ENCODE data around the gene ARHGAP22. TPM values are rescaled to one million over a fixed set of nuclear protein-coding genes. Genes with fewer than 3 reads are reported as not detected.

ARHGAP22 gene
- total RNA-seq, 1 donor from 2014 or later: 0.82 TPM

DNA sequence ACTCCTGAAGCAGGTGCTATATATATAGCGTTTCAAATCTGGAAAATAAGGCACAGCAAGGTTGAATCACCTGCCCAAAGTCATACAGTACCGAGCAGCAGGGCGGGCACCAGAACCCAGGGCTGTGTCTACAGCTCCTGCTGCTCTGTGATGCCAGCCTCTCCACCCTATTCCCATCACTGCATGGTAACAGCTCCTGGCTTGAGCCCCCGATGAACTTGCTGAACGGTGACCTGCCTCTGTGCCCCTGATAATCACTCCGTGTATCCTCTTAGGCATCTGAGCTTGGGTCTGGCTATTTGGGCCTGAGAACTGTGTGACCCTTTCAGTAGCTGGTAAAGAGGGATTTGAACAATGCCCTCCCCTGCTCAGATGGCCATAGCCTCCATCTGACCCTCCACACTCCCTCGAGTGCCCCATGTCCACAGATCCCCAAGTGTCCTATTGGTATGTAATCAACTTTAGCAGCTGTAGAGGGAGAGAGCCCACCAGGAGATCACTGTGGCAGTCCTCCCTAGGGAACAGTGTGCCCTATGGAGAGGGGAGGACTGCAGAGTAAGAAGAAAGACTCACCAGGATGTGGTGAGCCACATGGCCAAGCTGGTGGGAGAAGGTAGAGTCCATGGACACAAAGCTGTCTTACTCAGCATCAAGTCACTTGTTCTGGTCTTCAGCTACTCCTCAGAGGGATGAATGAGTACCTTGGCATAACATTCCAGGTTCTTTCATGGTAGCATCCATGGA, 1.1 kb upstream of the ARHGAP22 start:
- no peak for DNase-seq
- ChIA-PET POLR2A (interaction anchor here (0.5 to 1.5 kb wide), 5 partner anchors 32 to 53 kb away, joined by 3 to 5 read pairs (median 4); no protein-coding TSS in a partner anchor), CTCF (interaction anchor here (1.3 to 7.6 kb wide), 8 partner anchors 9 to 59 kb away, joined by 3 to 173 read pairs (median 14); no protein-coding TSS in a partner anchor)
- intact Hi-C loops (cut with micrococcal nuclease): loop anchor here (2.0 kb wide), 1 partner anchor 243 kb away; no protein-coding TSS in a partner anchor
- Mint-ChIP-seq H3K27ac (no peak overlapping the region), H3K27me3 (peaks cover 5% of the 10 kb centered on the region), H3K4me1 (peaks cover 35% of the 10 kb centered on the region), H3K9me3 (no peaks in the 10 kb centered on the region), H3K36me3 (ENCODE audit: low read depth) (no peaks in the 10 kb centered on the region), H3K4me3 (no peak overlapping the region)
- ATAC-seq (ENCODE audit: low read depth): no peak
- TF ChIP-seq, protein P1, sequence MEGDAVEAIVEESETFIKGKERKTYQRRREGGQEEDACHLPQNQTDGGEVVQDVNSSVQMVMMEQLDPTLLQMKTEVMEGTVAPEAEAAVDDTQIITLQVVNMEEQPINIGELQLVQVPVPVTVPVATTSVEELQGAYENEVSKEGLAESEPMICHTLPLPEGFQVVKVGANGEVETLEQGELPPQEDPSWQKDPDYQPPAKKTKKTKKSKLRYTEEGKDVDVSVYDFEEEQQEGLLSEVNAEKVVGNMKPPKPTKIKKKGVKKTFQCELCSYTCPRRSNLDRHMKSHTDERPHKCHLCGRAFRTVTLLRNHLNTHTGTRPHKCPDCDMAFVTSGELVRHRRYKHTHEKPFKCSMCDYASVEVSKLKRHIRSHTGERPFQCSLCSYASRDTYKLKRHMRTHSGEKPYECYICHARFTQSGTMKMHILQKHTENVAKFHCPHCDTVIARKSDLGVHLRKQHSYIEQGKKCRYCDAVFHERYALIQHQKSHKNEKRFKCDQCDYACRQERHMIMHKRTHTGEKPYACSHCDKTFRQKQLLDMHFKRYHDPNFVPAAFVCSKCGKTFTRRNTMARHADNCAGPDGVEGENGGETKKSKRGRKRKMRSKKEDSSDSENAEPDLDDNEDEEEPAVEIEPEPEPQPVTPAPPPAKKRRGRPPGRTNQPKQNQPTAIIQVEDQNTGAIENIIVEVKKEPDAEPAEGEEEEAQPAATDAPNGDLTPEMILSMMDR (IDR thresholded peaks at IDR 0.05): no peak

DNA sequence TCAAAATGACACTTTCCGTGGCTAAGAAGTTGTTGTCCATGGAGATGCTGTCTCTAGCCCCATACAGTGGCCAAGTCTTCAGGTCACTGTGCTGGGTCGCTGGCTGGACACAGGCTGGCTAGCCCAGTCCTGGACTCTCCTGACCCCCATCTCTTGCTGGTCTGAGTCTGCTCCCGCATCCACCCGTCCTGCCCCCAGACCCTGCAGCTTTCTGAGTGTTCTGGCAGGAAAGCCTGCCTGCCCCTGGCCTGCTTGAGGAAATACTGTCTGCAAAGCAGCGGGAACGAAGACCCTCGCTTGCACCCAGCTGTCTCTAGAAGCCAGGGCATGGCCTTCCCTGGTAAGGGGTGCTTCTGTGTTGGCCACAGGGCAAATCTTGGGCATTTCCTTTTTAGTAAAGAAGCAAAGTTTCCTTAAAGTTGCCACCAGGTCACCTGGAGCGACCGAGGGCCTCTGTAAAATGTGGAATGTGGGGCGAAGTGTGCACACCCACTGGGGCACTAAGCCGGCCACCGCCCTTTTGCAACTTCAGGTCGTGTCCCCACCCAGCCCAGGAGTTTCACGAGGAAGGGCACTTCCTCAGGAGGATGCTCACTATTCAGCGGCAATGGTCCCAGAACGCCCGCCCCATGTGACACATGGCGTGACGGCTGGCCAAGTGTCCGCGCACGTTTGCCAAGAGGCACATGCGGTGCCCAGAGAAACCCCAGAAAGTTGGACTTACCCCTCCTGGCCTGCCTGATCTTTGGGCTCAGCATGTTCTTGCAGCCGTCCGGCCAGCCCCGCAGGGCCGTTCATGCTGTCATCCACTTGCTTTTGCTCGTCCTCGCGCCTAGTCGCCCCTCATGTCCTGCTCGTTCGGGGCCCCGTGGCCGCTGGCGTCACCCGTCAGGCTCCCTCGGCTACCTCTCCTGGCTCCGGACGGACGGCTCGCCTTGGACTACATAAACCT, 558 bp downstream of the ARHGAP22 start:
- DNase-seq (no peak), ATAC-seq (ENCODE audit: low read depth) (no peak)
- Mint-ChIP-seq H3K4me1 (peaks cover 34% of the 10 kb centered on the region), H3K4me3 (peak overlapping the region; percentile 82), H3K27me3 (peaks cover 4% of the 10 kb centered on the region), H3K36me3 (ENCODE audit: low read depth) (no peaks in the 10 kb centered on the region), H3K27ac (peak overlapping the region; percentile 35), H3K9me3 (no peaks in the 10 kb centered on the region)
- TF ChIP-seq, protein P1 (IDR thresholded peaks at IDR 0.05): no peak
- CTCF ChIA-PET: interaction anchor here (0.6 to 7.6 kb wide), 8 partner anchors 9 to 53 kb away, joined by 3 to 173 read pairs (median 3); no protein-coding TSS in a partner anchor
- POLR2A ChIA-PET: interaction anchor here (1.3 kb wide), 1 partner anchor 31 kb away, joined by 4 read pairs; no protein-coding TSS in a partner anchor
- intact Hi-C loops (cut with micrococcal nuclease): loop anchor here (2.0 kb wide), 1 partner anchor 242 kb away; no protein-coding TSS in a partner anchor

DNA sequence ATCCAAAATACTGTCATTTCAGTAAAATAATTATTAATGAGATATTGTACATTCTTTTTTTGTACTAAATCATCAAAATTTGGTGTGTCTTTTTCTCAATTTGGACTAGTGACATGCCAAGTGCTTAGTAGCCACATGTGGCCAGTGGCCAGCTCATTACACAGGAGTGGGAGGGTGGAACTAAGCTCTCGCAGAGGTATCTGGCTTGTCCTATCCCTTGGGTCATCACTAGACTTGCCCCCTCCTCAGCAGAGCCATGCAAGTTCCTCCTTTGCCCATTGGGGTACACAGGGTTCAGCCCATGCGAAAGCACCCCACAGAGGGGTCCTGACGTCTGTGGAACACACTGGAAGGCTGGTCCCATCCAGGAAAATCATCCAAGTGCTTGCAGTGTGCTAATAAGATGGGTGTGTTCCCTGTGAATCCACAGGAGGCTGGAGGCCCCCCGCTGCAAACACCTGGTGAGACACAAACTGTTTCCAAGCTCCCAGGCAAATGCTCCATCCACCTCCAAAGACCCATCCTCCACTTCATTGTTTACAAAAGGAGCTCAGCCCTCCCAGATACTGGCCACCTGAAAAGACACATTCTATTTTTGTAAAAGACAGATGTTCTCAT, 1.3 kb downstream of the ARHGAP22 start:
- no peaks in the 10 kb centered on the region for H3K36me3 Mint-ChIP-seq (ENCODE audit: low read depth)
- ChIA-PET POLR2A (no interaction called here), CTCF (interaction anchor here (0.6 to 1.7 kb wide), 6 partner anchors 8 to 55 kb away, joined by 3 to 4 read pairs (median 3); no protein-coding TSS in a partner anchor)
- no peak for ATAC-seq (ENCODE audit: low read depth)
- intact Hi-C loops (cut with micrococcal nuclease): loop anchor here (2.0 kb wide), 1 partner anchor 241 kb away; no protein-coding TSS in a partner anchor
- peaks cover 4% of the 10 kb centered on the region for H3K27me3 Mint-ChIP-seq
- peaks cover 34% of the 10 kb centered on the region for H3K4me1 Mint-ChIP-seq
- TF ChIP-seq, protein P1 (IDR thresholded peaks at IDR 0.05): no peak
- H3K4me3 Mint-ChIP-seq: peak overlapping the region; percentile 82
- DNase-seq: no peak
- H3K9me3 Mint-ChIP-seq: no peaks in the 10 kb centered on the region
- no peak overlapping the region for H3K27ac Mint-ChIP-seq

DNA sequence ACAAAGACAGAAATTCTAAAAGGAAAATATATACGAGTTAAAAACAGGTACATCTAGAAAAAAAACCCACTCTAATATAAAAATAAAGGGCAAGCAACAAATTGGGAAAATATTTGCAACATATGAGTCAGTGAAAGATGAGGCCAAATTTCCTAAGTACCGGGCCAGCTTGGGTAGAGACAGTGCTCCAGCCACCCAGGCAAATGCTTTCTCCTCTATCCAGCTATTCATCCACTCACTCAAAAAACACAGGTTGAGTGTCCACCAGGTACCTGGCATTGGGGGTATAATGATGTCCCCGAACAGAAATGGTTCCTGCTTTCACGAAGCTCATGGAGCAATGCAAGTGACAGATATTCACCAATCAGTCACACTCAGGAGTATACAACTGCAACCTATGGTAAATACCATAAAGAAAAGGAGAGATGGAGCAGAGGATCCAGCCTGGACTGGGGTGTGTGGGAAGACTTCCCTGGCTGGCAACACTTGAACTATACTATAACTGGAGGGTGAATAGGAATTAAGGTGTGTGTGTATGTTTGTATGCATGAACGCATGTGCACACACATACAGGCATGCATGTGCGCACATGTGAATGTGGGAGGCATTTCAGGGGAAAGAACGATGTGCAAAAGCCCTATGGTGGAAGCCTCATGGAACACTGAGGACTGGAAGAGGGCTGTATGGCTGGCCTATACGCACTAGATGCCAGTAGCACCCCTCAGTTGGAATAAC, 2.3 kb downstream of the ARHGAP22 start:
- DNase-seq: no peak
- H3K27ac Mint-ChIP-seq: no peak overlapping the region
- no peaks in the 10 kb centered on the region for H3K36me3 Mint-ChIP-seq (ENCODE audit: low read depth)
- ChIA-PET CTCF (interaction anchor here (0.8 to 1.7 kb wide), 4 partner anchors 44 to 56 kb away, joined by 3 to 4 read pairs (median 3); no protein-coding TSS in a partner anchor), POLR2A (no interaction called here)
- intact Hi-C loops (cut with micrococcal nuclease): no loop called here
- TF ChIP-seq, protein P1 (IDR thresholded peaks at IDR 0.05): no peak
- peaks cover 27% of the 10 kb centered on the region for H3K4me1 Mint-ChIP-seq
- no peak for ATAC-seq (ENCODE audit: low read depth)
- H3K27me3 Mint-ChIP-seq: peaks cover 4% of the 10 kb centered on the region
- no peak overlapping the region for H3K4me3 Mint-ChIP-seq
- H3K9me3 Mint-ChIP-seq: no peaks in the 10 kb centered on the region

All from activated B cell treated with CpG ODN at 0.5 μM for 24 hours (primary cell).